Measurements from ENCODE around the gene UBE2N.

The UBE2N gene, protein sequence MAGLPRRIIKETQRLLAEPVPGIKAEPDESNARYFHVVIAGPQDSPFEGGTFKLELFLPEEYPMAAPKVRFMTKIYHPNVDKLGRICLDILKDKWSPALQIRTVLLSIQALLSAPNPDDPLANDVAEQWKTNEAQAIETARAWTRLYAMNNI

DNA sequence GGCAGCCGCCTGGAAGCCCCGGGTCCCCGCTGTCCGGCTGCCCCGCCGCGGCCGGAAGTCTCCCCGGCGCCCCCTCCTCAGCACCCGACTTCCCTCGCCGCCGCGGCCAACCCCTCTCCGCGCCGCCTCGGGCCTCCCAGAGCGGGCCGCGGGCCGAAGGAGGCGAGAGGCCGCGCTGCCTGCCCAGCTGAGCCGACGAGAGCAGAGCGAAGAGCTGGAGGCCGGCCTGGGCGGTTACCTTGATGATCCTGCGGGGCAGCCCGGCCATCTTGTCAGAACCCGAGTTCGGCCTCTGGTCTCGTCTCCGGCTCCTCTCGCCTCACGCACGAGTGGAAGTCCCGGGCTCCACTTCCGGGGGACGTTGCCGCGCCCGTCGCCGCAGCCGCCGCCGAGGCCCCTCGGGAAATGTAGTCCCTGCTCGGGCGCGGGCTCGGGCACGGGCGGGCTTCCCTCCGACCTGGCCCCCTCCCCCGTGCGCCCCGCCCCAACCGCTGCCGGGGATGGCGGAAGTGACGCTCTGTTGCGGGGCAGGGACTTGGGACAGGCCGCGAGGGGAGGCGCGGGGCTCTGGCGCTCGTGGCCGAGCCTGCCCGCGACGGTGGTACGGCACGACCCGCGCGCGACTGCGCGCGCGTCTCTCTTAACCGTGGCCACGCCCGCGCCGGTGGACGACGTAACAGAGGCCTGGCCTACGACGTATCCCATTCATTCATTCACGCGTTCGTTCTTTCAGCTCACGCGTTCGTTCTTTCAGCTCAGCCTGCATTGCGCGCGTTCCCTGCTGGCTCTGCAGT lies at the start of gene UBE2N:
TSS of gene UBE2N (minus strand) at position 331 of the 794 bp plus-strand sequence. CDS start at position 268, 63 bp downstream.
- H3K36me3 ChIP-seq (ENCODE audit: control insufficient read depth in 1 of 2, insufficient read depth in 2 of 2, low read length in 2 of 2): peaks cover 0 to 4% of the 10 kb centered on the region in 2 donors
- H3K27me3 ChIP-seq (ENCODE audit: low read depth, low read length): no peaks in the 10 kb centered on the region
- H3K4me3 ChIP-seq (ENCODE audit: low read depth in 1 of 2, low read length in 2 of 2): peak within 1 kb of the TSS; percentile 92 to 93
- no peaks in the 10 kb centered on the region for H3K9me3 ChIP-seq (ENCODE audit: control insufficient read depth in 1 of 2, low read length in 2 of 2)
- H3K4me1 ChIP-seq (ENCODE audit: control insufficient read depth in 1 of 2, insufficient read depth in 2 of 2, low read length in 2 of 2): peaks cover 13 to 35% of the 10 kb centered on the region in 2 donors
- peak within 1 kb of the TSS; percentile 92 for H3K27ac ChIP-seq (ENCODE audit: low read length)

GRCh38 chr12:93484315-93484981 lies 42.7 kb upstream of the UBE2N start:
- Histone ChIP-seq H3K27ac (ENCODE audit: low read length) (no peak overlapping the region), H3K27me3 (ENCODE audit: low read depth, low read length) (no peaks in the 10 kb centered on the region), H3K4me3 (ENCODE audit: low read depth in 1 of 2, low read length in 2 of 2) (no peak overlapping the region), H3K4me1 (ENCODE audit: control insufficient read depth in 1 of 2, insufficient read depth in 2 of 2, low read length in 2 of 2) (no peaks in the 10 kb centered on the region), H3K36me3 (ENCODE audit: control insufficient read depth in 1 of 2, insufficient read depth in 2 of 2, low read length in 2 of 2) (peaks cover 34 to 42% of the 10 kb centered on the region in 2 donors), H3K9me3 (ENCODE audit: control insufficient read depth in 1 of 2, low read length in 2 of 2) (no peaks in the 10 kb centered on the region)

DNA sequence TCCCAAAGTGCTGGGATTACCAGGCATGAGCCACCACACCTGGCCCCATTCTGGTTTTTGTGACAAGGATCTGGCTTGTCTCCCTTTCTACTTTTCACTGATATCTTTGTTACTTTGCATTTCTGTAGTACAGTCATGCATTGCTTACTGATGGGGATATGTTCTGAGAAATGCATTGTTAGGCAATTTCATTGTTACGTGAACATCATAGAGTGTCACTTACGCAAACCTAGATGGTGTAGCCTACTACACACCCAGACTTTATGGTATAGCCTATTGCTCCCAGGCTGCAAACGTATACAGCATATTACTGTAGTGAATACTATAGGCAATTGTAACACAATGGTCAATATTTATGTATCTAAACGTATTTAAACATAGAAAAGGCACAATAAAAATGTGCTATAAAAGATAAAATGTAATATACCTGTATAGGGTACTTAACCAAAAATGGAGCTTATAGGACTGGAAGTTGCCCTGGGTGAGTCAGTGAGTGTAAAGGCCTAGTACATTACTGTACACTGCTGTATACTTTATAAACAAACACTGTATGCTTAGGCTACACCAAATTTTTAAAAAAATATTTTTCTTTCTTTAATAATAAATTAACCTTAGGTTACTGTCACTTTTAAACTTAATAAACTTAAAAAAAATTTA lies 41.5 kb upstream of the UBE2N start:
- Histone ChIP-seq H3K4me1 (ENCODE audit: control insufficient read depth in 1 of 2, insufficient read depth in 2 of 2, low read length in 2 of 2) (no peaks in the 10 kb centered on the region), H3K27me3 (ENCODE audit: low read depth, low read length) (no peaks in the 10 kb centered on the region), H3K4me3 (ENCODE audit: low read depth in 1 of 2, low read length in 2 of 2) (no peak overlapping the region), H3K36me3 (ENCODE audit: control insufficient read depth in 1 of 2, insufficient read depth in 2 of 2, low read length in 2 of 2) (peaks cover 37 to 43% of the 10 kb centered on the region in 2 donors), H3K9me3 (ENCODE audit: control insufficient read depth in 1 of 2, low read length in 2 of 2) (no peaks in the 10 kb centered on the region), H3K27ac (ENCODE audit: low read length) (no peak overlapping the region)

- Histone ChIP-seq H3K27me3 (ENCODE audit: low read depth, low read length) (no peaks in the 10 kb centered on the region), H3K4me3 (ENCODE audit: low read depth in 1 of 2, low read length in 2 of 2) (no peak overlapping the region), H3K4me1 (ENCODE audit: control insufficient read depth in 1 of 2, insufficient read depth in 2 of 2, low read length in 2 of 2) (no peaks in the 10 kb centered on the region), H3K36me3 (ENCODE audit: control insufficient read depth in 1 of 2, insufficient read depth in 2 of 2, low read length in 2 of 2) (peaks cover 36 to 43% of the 10 kb centered on the region in 2 donors), H3K27ac (ENCODE audit: low read length) (no peak overlapping the region), H3K9me3 (ENCODE audit: control insufficient read depth in 1 of 2, low read length in 2 of 2) (no peaks in the 10 kb centered on the region)
Observed at GRCh38 chr12:93482721-93483120, 41.0 kb upstream of the UBE2N start.

GRCh38 chr12:93476555-93476954 lies 34.8 kb upstream of the UBE2N start:
- H3K27ac ChIP-seq (ENCODE audit: low read length): no peak overlapping the region
- H3K9me3 ChIP-seq (ENCODE audit: control insufficient read depth in 1 of 2, low read length in 2 of 2): no peaks in the 10 kb centered on the region
- H3K4me1 ChIP-seq (ENCODE audit: control insufficient read depth in 1 of 2, insufficient read depth in 2 of 2, low read length in 2 of 2): no peaks in the 10 kb centered on the region
- no peak overlapping the region for H3K4me3 ChIP-seq (ENCODE audit: low read depth in 1 of 2, low read length in 2 of 2)
- no peaks in the 10 kb centered on the region for H3K27me3 ChIP-seq (ENCODE audit: low read depth, low read length)
- peaks cover 19 to 20% of the 10 kb centered on the region in 2 donors for H3K36me3 ChIP-seq (ENCODE audit: control insufficient read depth in 1 of 2, insufficient read depth in 2 of 2, low read length in 2 of 2)

GRCh38 chr12:93469386-93469785 lies 27.6 kb upstream of the UBE2N start:
- no peak overlapping the region for H3K27ac ChIP-seq (ENCODE audit: low read length)
- peaks cover 0 to 15% of the 10 kb centered on the region in 2 donors for H3K4me1 ChIP-seq (ENCODE audit: control insufficient read depth in 1 of 2, insufficient read depth in 2 of 2, low read length in 2 of 2)
- no peak overlapping the region for H3K4me3 ChIP-seq (ENCODE audit: low read depth in 1 of 2, low read length in 2 of 2)
- no peaks in the 10 kb centered on the region for H3K9me3 ChIP-seq (ENCODE audit: control insufficient read depth in 1 of 2, low read length in 2 of 2)
- H3K36me3 ChIP-seq (ENCODE audit: control insufficient read depth in 1 of 2, insufficient read depth in 2 of 2, low read length in 2 of 2): peaks cover 0 to 4% of the 10 kb centered on the region in 2 donors
- no peaks in the 10 kb centered on the region for H3K27me3 ChIP-seq (ENCODE audit: low read depth, low read length)

GRCh38 chr12:93468008-93468371 lies 26.2 kb upstream of the UBE2N start:
- no peaks in the 10 kb centered on the region for H3K36me3 ChIP-seq (ENCODE audit: control insufficient read depth in 1 of 2, insufficient read depth in 2 of 2, low read length in 2 of 2)

GRCh38 chr12:93467351-93468007 lies 25.7 kb upstream of the UBE2N start, which contains the start of gene MRPL42:
TSS of gene MRPL42 (plus strand) at chr12:93467514. CDS start at chr12:93469286, 1,772 bp downstream.
- H3K27me3 ChIP-seq (ENCODE audit: low read depth, low read length): no peaks in the 10 kb centered on the region
- peak within 1 kb of the TSS; percentile 89 to 97 for H3K4me3 ChIP-seq (ENCODE audit: low read depth in 1 of 2, low read length in 2 of 2)
- peak within 1 kb of the TSS; percentile 87 for H3K27ac ChIP-seq (ENCODE audit: low read length)
- no peaks in the 10 kb centered on the region for H3K36me3 ChIP-seq (ENCODE audit: control insufficient read depth in 1 of 2, insufficient read depth in 2 of 2, low read length in 2 of 2)
- peaks cover 0 to 15% of the 10 kb centered on the region in 2 donors for H3K4me1 ChIP-seq (ENCODE audit: control insufficient read depth in 1 of 2, insufficient read depth in 2 of 2, low read length in 2 of 2)
- H3K9me3 ChIP-seq (ENCODE audit: control insufficient read depth in 1 of 2, low read length in 2 of 2): no peaks in the 10 kb centered on the region

More at GRCh38 chr12:93468008-93468371, 26.2 kb upstream of the UBE2N start:
- Histone ChIP-seq H3K4me3 (ENCODE audit: low read depth in 1 of 2, low read length in 2 of 2) (peak overlapping the region; percentile 89 to 97), H3K9me3 (ENCODE audit: control insufficient read depth in 1 of 2, low read length in 2 of 2) (no peaks in the 10 kb centered on the region), H3K4me1 (ENCODE audit: control insufficient read depth in 1 of 2, insufficient read depth in 2 of 2, low read length in 2 of 2) (peaks cover 0 to 15% of the 10 kb centered on the region in 2 donors), H3K27me3 (ENCODE audit: low read depth, low read length) (no peaks in the 10 kb centered on the region), H3K27ac (ENCODE audit: low read length) (peak overlapping the region; percentile 87)

DNA sequence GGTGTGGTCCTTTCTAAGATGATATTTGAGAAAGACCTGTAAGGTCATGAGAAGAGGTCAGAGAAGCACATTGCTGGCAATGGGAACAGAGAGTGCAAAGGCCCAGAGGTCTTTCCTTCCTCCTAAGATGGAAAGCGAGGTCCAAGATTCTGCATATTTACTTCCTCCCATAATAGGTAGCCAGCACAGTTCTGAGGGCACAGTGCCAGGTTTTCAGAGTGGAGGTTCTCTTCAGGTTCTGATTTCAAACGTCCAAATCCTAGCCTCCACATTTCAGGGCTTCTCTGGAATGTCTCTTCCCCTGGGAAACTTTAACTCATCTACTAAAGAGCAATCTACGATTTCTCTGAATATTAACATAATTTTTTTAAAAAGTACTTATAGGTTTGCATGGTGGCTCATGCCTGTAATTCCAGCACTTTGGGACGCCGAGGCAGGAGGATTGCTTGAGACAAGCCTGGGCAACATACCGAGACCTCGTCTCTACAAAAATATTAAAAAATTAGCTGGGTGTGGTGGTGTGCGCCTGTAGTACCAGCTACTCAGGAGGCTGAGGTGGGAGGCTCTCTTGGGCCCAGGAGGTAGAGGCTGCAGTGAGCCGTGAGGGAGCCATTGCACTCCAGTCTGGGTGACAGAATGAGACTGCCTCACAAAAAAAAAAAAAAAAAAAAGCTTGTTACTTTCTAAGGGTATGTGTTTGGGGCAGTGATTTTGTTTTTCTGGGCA lies 25.0 kb upstream of the UBE2N start:
- Histone ChIP-seq H3K9me3 (ENCODE audit: control insufficient read depth in 1 of 2, low read length in 2 of 2) (no peaks in the 10 kb centered on the region), H3K36me3 (ENCODE audit: control insufficient read depth in 1 of 2, insufficient read depth in 2 of 2, low read length in 2 of 2) (no peaks in the 10 kb centered on the region), H3K27me3 (ENCODE audit: low read depth, low read length) (no peaks in the 10 kb centered on the region), H3K27ac (ENCODE audit: low read length) (no peak overlapping the region), H3K4me1 (ENCODE audit: control insufficient read depth in 1 of 2, insufficient read depth in 2 of 2, low read length in 2 of 2) (peaks cover 0 to 15% of the 10 kb centered on the region in 2 donors), H3K4me3 (ENCODE audit: low read depth in 1 of 2, low read length in 2 of 2) (peak overlapping the region; percentile 89 to 97)

DNA sequence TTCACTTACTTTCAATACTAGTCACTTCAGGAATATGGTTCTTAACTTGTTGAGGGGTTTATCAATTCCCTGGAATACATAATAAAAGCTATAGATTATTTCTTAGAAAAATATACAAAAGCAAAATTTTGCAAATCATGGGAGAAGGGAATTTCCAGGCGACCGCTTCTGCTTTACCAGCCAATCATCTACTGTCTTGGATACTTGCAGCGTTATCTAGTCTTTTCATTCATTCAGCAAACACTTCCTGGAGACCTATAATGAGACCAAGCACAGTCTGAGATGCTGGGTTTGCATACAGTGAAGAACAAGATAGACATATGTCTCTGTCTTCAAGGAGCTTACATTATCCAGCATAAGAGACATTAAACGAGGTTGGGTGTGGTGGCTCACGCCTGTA lies 24.1 kb upstream of the UBE2N start:
- peaks cover 0 to 15% of the 10 kb centered on the region in 2 donors for H3K4me1 ChIP-seq (ENCODE audit: control insufficient read depth in 1 of 2, insufficient read depth in 2 of 2, low read length in 2 of 2)
- no peak overlapping the region for H3K27ac ChIP-seq (ENCODE audit: low read length)
- no peaks in the 10 kb centered on the region for H3K36me3 ChIP-seq (ENCODE audit: control insufficient read depth in 1 of 2, insufficient read depth in 2 of 2, low read length in 2 of 2)
- no peaks in the 10 kb centered on the region for H3K9me3 ChIP-seq (ENCODE audit: control insufficient read depth in 1 of 2, low read length in 2 of 2)
- no peak overlapping the region for H3K4me3 ChIP-seq (ENCODE audit: low read depth in 1 of 2, low read length in 2 of 2)
- no peaks in the 10 kb centered on the region for H3K27me3 ChIP-seq (ENCODE audit: low read depth, low read length)
